RWPE1 (cell line): ENCODE data around the gene DHX15.

Experiments used
- CTCF ChIA-PET: fragments of 350-600 bp; sonication (Branson Sonifier 250); formaldehyde crosslinking; extraction: SDS; loops from one replicate; lab custom pipeline; 2021; lab: Yijun Ruan, JAX
- POLR2A ChIA-PET: fragments of 400-600 bp; formaldehyde crosslinking; extraction: SDS; loops from one replicate; lab custom pipeline; 2020; ENCODE audit warnings: antibody characterized with exemption; ENCODE audit not compliant: low non-redundant PET; lab: Yijun Ruan, JAX
- DNase-seq: peaks from one replicate; pipeline ENCODE4 v3.0.0; 2012; ENCODE audit warnings: low spot score
- H3K27ac ChIP-seq: fragments of 450-650 bp; 2 replicates; pipeline ENCODE4 v1.5.1; 2017
- CTCF ChIP-seq: fragments of 450-650 bp; conservative IDR thresholded peaks from 2 replicates; pipeline ENCODE4 v1.5.1; 2017; ENCODE audit warnings: low read depth, mild to moderate bottlenecking

DHX15 gene

GRCh38 chr4:24568425-24568824 lies 15.9 kb downstream of the DHX15 start:
- DNase-seq, result no peak
- H3K27ac ChIP-seq, result no peak overlapping the region
- POLR2A ChIA-PET, result no interaction called here
- no peak for TF ChIP-seq CTCF
- CTCF ChIA-PET, result no interaction called here

DNA sequence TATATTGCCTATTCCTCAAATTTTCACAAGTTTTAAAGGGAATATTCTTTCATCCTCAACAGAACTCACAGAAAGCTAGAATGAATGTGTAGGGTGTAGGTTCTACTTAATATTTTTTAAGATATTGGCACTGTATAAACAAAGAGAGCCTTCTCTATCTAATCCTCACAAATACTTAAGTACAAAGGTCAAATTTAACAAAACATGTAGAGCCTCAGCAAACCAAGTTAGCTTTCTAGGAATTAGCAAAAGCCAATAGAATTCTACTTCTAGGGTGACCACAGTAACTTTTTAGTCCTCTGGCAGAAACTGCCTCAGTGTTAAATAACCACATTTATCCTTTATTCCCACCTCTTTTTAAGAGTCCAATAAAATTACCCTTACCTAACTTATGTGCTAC lies 19.3 kb downstream of the DHX15 start:
- ChIA-PET POLR2A (no interaction called here), CTCF (no interaction called here)
- no peak overlapping the region for H3K27ac ChIP-seq
- no peak for TF ChIP-seq CTCF
- no peak for DNase-seq

DNA sequence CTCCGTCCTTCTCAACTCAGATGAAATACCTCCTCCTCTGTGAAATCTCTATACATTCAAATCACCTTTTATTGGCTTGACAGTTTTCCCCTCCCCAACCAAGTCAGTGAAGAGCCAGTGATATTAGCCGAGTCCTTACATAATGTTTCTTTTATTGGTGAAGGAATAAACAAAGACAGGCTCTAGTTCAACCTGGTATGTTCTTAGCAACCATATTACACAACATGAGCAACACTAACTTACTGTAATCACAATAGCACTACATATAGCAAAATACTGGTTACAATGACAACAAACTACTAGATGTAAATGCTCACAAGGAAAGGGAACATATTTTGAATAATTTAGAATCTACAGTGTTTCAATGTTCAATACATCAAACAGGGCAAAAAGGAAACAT lies 19.9 kb downstream of the DHX15 start:
- DNase-seq, result no peak
- POLR2A ChIA-PET, result no interaction called here
- CTCF ChIA-PET, result no interaction called here
- no peak for TF ChIP-seq CTCF
- no peak overlapping the region for H3K27ac ChIP-seq

GRCh38 chr4:24561438-24562139 lies 22.8 kb downstream of the DHX15 start:
- ChIA-PET CTCF (interaction anchor here (0.6 kb wide), 1 partner anchor 1745 kb away, joined by 3 read pairs; no protein-coding TSS in a partner anchor), POLR2A (interaction anchor here (0.7 kb wide), 1 partner anchor 578 kb away, joined by 7 read pairs; no protein-coding TSS in a partner anchor)
- TF ChIP-seq CTCF, result no peak
- H3K27ac ChIP-seq, result no peak overlapping the region
- no peak for DNase-seq

DNA sequence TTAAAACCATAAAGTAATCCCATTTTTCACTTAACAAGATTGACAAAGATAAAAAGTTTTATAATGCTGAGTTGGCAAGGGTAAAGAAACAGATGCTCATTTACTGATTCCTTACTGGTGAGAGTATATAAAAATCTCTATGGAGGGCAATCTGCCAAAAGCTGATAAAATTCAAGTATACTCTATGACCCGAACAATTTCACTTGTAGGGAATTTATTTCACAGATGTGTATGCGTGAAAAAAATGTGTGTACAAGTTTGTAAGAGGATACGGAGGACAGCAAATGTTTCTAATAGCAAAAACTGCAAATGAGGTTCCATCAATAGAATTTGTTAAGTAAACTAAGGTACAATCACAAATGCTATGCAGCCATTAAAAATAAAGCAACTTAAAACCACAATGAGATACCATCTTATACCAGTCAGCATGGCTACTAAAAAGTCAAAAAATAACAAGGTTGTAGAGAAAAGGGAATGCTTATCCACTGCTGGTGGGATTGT lies 23.4 kb downstream of the DHX15 start:
- no peak overlapping the region for H3K27ac ChIP-seq
- POLR2A ChIA-PET, result no interaction called here
- TF ChIP-seq CTCF, result no peak
- no peak for DNase-seq
- CTCF ChIA-PET, result no interaction called here

GRCh38 chr4:24559889-24560288 lies 24.5 kb downstream of the DHX15 start:
- TF ChIP-seq CTCF, result no peak
- ChIA-PET POLR2A (no interaction called here), CTCF (interaction anchor here (0.5 to 0.7 kb wide), 2 partner anchors 13 to 20 kb away, joined by 4 read pairs; no protein-coding TSS in a partner anchor)
- DNase-seq, result no peak
- no peak overlapping the region for H3K27ac ChIP-seq
